GM18909 (cell line): ENCODE measurements around the gene MBNL1.
A peak's percentile ranks its signal among the peaks of the same experiment; 100 is the strongest.

ENCODE experiments used
- ATAC-seq: cut with Tn5 transposase; IDR thresholded peaks from one replicate; pipeline ENCODE4 v1.9.1; 2021; ENCODE audit warnings: mild to moderate bottlenecking; ENCODE audit not compliant: unreplicated experiment, poor library complexity

The MBNL1 gene

DNA sequence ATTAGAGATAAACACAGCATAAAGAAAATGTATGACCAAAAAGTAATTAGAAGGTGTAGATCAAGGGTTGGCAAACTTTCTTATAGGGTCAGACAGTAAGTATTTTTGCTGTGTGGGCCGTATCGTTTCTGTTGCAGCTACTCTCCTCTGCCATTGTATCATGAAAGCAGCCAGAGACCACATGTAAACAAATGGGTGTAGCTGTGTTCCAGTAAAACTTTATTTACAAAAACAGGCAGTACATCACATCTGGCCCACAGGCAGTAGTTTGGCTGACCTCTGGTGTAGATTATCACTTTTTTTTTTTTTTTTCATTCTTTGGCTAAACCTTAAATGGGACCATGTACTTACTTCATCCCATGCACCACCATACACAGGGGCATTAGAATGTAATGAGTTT, 190.8 kb downstream of the MBNL1 start:
- no peak for ATAC-seq

DNA sequence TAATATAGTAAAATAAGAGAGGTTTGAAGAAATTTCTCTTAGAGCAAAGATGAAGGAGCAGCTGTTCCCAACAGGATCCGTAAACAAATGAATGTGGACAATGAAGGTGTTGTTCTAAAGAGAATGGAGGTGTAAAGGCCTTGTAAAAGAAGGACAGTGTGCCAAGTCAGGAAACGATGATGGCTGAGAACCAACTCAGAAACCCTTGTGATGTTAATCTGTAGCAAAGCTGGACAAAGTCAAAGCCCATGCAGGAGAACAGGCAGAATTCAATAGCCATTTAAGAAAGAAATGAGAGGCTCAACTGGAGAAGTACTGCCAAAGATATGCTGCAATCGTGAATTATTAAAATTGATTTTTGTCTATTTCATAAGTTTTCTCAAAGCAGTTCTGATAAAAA, 192.2 kb downstream of the MBNL1 start:
- ATAC-seq, result no peak

DNA sequence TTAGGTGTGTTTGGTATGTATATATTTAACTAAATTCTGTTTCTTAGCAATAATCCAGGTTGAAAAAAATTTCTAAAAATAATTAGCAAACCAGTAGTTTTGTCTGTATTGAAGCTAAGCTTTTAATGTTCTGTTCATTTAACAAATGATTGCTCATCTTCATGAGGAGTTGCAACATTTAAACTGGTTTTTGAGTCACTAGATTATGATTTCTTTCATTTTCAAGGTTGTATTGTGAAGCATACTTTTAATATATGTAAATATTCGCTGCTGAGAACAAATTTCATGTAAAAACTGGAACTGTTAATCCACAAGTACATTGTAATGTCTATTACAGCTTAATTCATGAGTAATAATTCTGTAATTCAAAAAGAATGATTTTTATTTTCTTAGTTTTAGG, 192.7 kb downstream of the MBNL1 start:
- no peak for ATAC-seq

DNA sequence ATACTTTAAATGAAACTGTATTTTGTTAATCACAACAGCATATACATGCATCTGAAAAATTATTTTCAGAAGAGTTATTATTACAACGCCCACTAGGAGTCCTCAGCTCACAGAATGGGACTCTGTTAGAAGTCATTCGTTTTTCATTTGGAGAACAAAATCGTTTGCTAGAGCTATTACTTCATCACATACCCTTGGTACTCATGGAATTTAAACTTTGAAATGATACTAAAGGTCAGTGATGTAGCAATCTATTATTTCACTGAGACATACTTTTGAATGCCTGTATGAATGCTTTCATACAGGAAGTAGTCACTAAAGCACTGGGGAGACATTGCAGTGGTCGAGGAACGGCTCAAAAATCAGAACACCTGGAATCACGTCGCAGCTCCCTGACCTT, 198.1 kb downstream of the MBNL1 start:
- ATAC-seq, result peak; percentile 65

DNA sequence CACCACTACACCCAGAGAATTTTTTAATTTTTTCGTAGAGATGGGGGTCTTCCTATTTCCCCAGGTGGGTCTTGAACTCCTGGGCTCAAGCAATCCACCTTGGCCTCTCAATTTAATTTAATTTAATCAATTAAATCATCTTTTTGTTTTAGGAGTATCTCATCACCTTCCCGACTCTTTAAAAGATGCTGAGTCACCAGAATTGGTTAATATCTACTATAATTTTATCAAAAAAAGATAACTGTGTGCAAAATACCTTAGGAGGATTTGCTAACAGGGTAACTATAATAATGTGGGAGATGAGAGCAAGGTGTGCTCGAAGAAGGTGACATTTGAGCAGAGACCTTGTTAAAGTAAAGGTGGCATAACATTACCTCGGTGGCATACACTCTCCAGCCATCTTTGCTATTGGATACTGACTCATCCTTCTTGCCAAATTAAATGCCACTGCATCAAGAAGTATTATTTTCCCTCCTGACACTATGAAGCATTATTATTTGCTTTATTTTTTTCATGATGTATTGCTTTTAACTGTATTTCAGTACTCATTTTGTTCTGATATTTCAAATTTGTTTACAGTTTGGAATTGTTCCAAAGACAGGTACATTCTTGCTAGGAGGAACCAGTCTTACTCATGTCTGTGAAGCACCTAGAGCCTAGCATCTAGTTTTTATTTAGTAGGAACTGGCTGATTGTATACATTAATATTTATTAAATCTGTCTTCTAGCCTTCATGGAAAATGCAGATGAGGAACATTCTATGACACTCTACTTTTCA, 200.7 kb downstream of the MBNL1 start:
- no peak for ATAC-seq

DNA sequence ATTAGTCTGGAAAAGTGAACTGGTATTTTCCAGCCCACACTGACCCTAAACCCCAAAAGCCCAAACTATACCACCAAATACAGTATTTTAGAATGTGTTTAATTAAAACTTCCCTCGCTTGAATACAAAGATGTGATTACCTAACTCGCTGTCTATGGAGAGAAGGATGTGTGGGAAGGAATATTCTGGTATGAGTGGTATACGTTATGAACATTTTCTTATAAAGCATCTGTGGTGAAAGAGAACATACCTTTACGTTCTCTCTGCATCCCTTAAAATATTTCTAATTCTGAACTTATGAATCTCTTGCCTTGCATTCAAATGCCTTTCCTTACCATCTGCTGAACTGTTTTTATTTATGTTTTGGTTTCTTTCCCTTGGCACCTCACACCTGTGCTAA, 201.4 kb downstream of the MBNL1 start:
- ATAC-seq, result no peak

DNA sequence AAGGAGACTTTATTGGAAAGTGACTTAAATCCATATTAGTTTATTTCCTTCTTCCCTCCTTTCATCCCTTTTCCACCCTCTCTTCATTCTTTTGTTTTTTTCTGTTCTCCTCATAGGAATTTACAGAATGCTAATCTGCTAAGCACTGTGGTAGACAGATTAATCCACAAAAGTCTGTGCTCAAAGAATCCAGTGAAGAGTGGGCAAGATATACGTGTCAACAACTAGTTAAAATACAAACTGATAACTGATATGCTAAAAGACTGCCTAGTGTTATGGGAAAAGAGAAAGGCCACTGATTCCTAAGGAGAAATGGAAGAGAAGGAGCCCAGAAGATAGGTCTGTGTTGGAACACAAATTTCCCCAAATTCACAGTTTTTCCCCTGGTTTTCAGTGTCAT, 202.2 kb downstream of the MBNL1 start:
- ATAC-seq, result no peak

DNA sequence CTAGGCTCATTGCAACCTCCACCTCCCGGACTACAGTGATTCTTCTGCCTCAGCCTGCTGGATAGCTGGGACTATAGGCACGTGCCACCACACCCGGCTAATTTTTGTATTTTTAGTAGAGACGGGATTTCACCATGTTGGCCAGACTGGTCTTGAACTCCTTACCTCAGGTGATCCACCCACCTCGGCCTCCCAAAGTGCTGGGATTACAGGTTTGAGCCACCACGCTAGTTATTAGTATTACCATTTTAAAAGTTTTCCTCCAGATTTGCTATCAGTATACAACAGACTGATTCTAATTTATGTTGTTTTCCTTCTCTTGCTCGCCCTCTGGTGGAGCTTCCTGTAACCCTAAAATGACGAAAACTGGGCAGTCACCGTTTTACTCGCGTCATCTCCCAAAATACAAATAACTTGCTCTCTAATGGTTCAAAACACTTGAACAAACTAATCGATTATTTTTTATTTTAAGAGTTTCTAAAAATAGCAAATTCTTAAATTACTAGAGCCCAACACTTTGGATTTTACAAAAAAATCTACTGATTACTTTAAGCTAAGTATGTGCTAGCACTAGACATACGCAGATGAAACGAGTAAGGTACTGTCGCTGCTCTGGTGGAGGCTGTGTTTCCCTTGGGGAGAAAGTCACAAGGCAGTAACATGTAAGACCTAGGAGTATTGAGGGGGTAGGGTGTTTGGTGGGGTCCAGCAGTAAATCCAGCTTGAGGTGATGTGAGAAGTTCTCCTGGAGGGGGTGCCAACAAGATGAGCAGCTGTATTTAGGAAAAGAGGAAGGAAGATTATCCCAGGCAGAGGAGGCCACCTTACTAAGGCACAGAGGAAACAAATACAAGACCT, 203.3 kb downstream of the MBNL1 start:
- ATAC-seq, result peak; percentile 75

DNA sequence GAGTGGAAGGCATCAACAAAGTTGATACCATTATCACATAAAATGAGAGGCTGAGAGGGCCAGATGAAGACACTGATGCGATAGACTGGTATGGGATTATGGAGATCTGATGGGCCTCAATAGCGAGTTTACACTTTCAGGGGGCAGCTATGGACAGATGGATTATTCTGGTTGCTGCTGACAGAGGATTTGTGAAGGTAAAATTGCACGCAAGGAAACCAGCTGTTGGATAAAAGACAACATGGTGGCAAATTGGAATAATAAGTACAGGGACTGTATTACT, 203.9 kb downstream of the MBNL1 start:
- no peak for ATAC-seq

DNA sequence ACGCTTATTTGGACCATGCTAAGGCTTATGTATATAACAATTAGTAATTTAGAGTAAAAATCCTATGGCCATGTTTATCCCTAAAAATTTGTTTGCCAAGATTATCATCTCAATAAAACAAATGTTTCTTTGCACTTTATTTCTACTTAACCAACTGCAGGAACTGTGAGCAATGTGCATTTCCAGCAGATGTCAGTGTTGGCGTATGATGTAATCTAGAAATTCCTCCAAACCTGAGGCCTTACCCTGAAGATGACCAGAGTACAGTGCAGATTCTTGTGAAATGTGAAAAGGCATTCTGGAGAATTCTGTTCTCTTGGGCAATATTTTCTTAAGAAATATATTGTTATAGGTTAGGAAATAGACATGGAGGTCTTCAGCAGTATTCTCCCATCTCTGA, 205.9 kb downstream of the MBNL1 start:
- ATAC-seq, result peak; percentile 68

DNA sequence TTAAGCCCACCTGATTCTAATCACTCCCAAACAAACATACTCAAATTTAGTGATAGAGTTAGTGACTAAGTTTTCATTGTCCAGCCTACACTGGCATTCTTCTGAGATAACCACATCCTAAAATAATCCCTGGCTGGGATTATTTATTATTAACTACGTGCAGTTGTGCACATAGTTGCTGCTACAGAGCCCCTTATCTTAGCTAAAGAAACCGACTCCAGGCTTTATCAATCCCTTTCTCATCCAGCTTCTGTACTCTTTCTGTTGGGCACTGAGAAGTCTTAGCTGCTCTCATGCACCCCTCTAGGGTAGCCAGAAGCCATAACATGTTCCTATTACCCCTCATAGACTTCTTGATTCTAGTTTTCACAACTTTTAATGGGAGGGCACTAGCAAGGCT, 208.7 kb downstream of the MBNL1 start:
- ATAC-seq, result no peak

DNA sequence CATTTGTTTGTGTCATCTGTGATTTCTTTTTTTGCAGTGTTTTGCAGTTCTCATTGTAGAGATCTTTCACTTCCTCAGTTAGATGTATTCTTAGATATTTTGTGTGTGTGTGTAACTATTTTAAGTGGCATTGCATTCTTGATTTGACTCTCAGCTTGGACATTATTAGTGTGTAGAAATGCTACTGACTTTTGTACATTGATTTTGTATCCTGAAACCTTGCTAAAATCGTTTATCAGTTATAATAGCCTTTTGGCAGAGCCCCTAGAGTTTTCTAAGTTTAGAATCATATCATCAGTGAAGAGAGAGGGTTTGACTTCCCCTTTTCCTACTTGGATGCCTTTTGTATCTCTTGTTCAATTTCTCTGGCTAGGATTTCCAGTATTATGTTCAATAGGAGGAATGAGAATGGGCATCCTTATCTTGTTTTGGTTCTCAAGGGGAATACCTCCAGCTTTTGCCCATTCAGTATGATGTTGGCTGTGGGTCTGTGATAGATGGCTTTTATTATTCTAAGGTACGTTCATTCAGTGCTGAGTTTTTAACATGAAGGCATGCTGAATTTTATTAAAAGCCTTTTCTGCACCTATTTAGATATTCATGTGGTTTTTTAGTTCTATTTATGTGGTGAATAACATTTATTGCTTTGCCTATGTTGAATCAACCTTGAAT, 211.7 kb downstream of the MBNL1 start:
- ATAC-seq, result peak; percentile 81

DNA sequence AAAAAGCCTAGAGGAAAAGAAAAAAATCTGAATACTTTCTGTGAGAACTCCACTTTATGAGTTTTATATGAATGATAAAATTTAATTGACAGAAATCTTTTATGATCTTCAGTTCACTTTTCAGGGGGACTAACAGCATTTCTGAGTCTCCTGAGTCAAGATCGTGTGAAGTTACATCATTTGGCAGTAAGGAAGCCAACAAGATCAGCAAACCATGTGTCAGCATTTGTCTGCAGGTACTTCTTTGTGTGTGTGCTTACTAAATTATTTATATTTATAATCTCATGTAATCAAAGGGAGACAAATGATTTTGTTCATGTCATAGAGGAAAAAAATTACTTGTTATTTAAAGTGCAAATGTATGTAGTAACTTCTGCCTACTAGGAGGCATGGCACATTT, 217.6 kb downstream of the MBNL1 start:
- ATAC-seq, result no peak

DNA sequence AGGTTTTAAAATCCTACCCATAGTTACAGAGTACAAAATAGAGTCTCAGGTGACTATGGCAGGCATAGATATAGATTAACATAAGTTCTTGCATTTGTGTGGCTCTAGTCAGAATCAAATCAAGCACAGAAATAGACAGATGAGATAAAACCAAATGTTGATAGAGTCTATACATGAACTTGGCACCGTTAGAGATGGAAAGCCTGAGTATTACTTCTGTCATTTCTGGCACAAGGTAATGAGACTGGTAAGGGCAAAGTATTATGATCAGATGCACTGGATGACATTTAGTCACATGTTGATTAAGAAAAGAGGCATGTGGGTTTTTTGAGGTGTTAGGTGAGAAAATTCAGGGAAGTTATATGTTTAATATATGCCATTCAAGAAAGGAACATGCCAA, 219.7 kb downstream of the MBNL1 start:
- no peak for ATAC-seq

DNA sequence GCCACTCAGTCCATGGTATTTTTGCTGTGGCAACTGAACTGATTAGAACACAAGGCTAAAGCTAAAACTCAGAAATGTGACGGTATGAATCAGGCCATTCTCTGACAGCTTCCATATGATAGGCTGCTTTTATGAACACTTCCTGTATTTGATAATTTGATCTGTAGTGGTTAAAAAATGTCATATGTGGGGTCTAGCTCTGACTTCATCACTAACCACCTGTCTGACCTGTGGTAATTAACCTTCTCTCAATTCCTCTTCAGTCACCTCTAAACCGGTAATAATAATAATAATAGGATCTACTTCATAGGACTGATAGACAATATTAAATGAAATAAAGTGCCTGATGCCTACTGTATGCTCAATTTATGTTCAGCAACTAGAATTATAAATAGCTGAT, 223.2 kb downstream of the MBNL1 start:
- peak; percentile 66 for ATAC-seq

DNA sequence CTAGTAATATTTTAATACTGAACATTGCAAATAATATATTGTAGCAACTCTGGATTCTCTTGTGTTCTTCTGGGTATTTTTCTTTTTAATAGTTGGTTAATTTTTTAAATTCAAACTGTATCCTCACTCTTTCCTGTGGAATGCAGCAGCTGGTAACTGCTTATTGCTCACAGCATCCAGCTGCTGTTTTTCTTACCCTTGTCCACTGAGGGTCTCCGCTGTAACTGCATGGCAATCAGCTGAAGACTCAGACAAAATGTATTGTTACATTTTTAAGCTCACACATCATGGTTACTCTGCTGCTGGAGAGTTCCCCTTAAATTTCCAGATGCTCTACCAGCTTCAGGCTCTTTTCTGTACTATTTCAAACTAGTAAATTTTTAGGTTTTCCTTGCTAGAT, 227.6 kb downstream of the MBNL1 start:
- ATAC-seq, result peak; percentile 15

DNA sequence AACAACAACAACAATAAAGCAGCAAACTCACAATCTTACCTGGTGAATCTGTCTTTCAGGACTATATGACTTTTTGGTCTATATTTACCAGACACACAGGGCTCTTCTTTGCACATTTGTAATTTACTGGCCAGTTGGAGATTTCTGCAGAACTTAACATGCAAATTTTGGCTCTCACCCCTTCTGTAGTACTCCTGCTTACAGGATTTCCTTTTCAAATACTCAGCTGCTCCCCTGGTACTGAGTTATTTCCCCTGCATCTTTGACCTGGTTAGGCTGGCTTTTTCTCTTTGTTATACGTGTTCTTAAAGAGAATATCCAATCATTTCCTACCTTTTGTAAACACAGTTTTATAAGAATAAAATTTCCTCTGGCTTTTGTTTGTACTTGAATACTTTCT, 228.0 kb downstream of the MBNL1 start:
- ATAC-seq, result peak; percentile 64

DNA sequence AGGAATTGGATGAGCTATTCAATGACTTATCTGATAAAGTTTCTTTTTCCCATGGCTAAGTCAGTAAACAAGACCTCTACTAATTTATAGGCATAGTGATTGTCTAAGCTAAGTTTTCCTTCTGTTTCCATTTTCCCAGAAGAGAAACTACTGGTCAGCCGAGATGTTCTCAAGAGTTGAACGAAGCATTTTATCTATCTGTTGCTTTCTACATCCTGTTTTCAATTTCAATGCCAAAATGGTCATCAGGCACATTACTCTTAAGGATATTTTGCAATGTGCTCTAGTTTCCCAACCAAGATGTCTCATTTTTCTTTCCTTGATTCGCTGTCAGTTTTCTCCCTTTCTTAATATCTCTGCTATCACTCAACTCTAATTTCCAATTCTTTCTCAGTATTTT, 228.7 kb downstream of the MBNL1 start:
- ATAC-seq, result no peak

DNA sequence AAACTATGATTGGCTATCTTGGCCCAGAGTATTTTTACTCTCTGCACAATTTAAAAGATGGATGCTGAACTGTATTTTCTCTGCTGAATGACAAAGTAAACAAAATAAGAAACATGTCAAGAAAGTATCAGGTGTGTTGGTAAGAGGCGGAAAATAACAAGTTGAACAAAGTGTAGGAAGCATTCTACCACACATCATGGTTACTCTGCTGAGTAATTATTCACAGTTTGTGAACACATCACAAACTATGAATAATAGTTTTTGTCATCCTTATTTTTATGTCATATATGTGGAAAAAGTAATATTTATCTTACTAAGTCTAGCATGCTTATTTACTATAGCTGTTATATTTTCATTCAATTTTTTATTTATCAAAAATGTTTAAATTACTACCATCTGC, 229.2 kb downstream of the MBNL1 start:
- no peak for ATAC-seq

DNA sequence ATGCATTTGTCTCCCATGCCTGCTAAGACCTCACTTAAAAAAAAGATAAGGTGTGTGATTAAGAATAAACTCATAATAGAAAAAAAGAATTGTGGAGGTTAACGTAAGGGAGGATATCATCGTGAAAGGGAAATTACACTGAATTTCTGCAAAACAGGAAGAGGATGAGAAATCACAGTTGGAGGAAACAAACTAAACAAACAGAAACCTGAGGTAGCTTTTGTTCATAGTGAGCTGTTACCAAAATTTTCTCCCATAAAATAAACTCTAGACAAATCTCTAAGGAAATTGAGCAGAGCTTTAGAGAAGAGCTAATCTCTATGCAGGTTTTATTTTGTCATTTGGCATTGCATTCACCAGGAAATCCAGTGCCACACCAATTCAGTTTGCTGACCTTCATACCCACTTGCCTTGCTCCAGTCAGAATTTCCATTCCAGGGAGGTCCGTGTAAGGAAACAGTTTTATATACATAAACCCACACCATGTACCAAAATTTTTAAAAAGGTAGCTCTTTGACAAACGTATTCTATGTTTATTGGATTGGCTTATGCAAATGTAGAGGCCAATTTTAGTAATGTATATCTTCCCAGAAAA, 231.2 kb downstream of the MBNL1 start:
- ATAC-seq, result no peak

DNA sequence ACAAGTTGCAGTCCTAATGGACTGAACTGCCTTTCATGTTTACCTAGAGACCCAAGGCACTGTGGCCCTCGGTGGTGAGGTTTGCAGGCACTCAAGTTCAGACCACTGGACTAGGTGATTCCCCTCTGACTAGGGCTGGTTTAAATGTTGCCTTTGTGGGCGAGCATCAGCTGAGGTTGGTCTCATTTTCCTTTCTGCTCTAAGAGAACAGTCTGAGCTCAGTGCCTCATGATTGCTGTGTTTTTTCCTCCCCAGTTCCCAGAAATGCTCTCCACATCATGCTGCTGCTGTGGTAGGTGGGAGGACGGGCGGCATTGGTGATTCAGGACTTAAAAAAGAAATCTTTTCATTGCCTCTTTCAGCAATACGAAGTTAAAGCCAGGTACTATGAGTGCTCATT, 237.2 kb downstream of the MBNL1 start:
- ATAC-seq, result peak; percentile 95
